ENCODE results near the gene TMEM108.

GRCh38 chr3:133441867-133442270 lies 403.7 kb downstream of the TMEM108 start:
- TF ChIP-seq CTCF (IDR thresholded peaks at IDR 0.05; ENCODE audit: low read depth, low read length, poor library complexity, severe bottlenecking): no peak
- no peak for TF ChIP-seq EZH2phosphoT487 (IDR thresholded peaks at IDR 0.05; ENCODE audit: borderline replicate concordance, low read length)
